GM12864 (cell line): ENCODE measurements around the gene ANKRD13B.

ENCODE experiments used
- DNase-seq: peaks from one replicate; pipeline ENCODE4 v3.0.0-alpha.2; 2011; ENCODE audit warnings: low read depth
- H3K4me3 ChIP-seq: 2 replicates; pipeline ENCODE4 v1.5.1; 2011; ENCODE audit warnings: mild to moderate bottlenecking, low read depth, low read length, control low read depth
- TF ChIP-seq, protein P1 (sequence below): IDR thresholded peaks from 2 replicates; pipeline ENCODE4 v1.5.1; 2011; ENCODE audit warnings: low read depth, mild to moderate bottlenecking, moderate library complexity, low read length, control low read depth, inconsistent platforms; ENCODE audit errors: missing control alignments

The ANKRD13B gene

DNA sequence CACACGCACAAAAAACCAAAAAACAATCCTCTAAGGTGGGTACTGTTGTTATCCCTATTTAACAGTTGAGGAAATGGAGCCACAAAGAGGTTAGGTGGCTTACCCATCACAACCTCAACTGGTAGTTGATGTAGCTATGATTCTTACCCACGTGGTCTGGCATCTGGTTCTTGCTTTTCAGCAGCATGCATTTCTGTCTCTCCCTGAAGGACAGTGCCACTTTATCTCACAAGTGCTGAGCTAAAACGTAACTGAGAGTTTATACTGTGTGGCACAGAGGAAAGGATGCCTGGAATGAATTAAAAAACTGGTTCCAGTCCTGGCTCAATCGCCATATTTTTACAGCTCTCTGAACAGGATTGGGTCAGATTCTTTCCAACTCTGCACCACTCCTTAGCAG is 31.7 kb downstream of the ANKRD13B start:
- no peak for DNase-seq
- TF ChIP-seq, protein P1, sequence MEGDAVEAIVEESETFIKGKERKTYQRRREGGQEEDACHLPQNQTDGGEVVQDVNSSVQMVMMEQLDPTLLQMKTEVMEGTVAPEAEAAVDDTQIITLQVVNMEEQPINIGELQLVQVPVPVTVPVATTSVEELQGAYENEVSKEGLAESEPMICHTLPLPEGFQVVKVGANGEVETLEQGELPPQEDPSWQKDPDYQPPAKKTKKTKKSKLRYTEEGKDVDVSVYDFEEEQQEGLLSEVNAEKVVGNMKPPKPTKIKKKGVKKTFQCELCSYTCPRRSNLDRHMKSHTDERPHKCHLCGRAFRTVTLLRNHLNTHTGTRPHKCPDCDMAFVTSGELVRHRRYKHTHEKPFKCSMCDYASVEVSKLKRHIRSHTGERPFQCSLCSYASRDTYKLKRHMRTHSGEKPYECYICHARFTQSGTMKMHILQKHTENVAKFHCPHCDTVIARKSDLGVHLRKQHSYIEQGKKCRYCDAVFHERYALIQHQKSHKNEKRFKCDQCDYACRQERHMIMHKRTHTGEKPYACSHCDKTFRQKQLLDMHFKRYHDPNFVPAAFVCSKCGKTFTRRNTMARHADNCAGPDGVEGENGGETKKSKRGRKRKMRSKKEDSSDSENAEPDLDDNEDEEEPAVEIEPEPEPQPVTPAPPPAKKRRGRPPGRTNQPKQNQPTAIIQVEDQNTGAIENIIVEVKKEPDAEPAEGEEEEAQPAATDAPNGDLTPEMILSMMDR: no peak

DNA sequence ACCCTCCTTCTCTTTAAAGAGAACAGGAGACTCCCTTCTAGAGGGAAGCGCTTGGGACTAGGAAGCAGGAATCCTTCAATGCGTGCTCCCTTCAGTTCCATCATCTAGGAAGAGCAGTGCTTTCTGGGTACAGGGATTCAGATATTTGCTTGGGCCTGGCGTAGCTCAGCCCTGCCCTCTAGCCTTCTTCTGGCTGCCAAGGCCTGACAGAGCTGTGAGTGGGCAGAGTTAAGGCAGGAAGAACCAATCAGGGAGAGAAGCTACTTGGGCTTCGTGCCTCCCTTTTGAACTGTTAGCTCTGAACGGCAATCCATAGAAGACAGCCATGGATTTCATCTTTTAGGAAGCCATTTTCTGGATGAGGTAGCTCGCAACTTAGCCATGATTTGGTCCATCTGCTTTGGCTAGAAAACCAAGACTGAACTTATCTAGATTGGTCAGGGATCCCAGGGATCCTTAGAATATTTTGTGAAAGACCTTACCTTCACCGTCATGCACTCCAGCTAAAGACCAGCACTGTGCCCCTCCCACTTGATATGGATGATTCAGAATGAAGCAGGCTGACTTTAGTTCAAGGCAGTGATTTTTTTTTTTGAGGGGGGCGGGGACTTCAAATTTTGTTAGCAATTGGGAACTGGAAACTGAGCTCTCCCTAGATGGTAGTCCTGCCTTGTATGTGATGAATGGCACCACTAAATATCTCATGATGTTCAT is 32.3 kb downstream of the ANKRD13B start:
- H3K4me3 ChIP-seq: no peak overlapping the region
- DNase-seq: no peak
- TF ChIP-seq, protein P1: no peak

More for the DNA sequence above, 31.7 kb downstream of the ANKRD13B start:
- H3K4me3 ChIP-seq: no peak overlapping the region

- DNase-seq: no peak
- TF ChIP-seq, protein P1: no peak
- no peak overlapping the region for H3K4me3 ChIP-seq
Measured at GRCh38 chr17:29627951-29628350, 35.0 kb downstream of the ANKRD13B start.

- DNase-seq: no peak
- no peak overlapping the region for H3K4me3 ChIP-seq
- TF ChIP-seq, protein P1: no peak
Measured at GRCh38 chr17:29628644-29629043, 35.7 kb downstream of the ANKRD13B start.

DNA sequence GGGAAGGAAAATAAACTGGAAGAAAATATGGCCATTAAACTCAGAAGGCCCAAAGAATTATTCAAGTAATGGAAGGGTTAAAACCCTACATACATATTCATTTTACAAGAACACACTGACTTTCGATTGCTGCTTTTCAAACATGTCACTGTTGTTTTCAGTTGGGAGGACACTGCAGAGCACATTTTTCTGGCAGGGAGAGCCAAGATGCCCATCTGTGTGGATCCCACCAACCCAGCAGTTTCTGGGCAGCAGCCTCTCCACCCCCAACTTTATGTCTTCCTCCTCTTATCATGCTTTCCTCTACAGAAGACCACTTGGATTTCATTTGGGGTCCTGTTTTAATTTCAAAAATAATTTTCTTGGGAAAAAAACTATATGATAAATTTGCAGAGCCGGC is 36.9 kb downstream of the ANKRD13B start:
- H3K4me3 ChIP-seq: no peak overlapping the region
- TF ChIP-seq, protein P1: no peak
- no peak for DNase-seq

GRCh38 chr17:29630630-29631193 is 37.8 kb downstream of the ANKRD13B start:
- no peak for DNase-seq
- no peak overlapping the region for H3K4me3 ChIP-seq
- TF ChIP-seq, protein P1: no peak

DNA sequence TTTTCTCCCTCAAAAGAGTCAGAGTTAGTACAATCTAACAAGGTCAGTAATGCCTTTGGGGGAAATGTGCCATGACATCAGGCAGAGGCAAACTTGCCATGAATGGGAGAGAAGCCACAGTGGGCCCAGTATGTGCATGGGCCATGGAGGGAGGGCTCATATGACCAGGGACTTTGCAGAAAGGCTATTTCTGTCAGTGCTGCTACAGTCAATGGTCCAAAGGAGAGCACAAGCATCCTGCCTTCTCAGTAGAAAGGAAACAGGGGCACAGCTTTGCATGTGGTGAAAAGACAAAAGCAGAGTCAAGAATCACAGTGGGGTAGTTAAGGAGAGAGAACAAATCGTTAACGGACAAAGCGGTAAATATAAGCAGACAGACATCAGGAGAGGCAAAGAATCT is 41.0 kb downstream of the ANKRD13B start:
- no peak overlapping the region for H3K4me3 ChIP-seq
- TF ChIP-seq, protein P1: no peak
- DNase-seq: no peak
